Epithelial cell of esophagus (primary cell): ENCODE data around the gene THAP8.

Source experiments
- DNase-seq: peaks from one replicate; pipeline ENCODE4 v3.0.0; 2010; ENCODE audit warnings: low read depth
- H3K4me3 ChIP-seq: 2 replicates; pipeline ENCODE4 v1.5.1; 2011; ENCODE audit warnings: mild to moderate bottlenecking, low read length, control low read depth
- TF ChIP-seq, protein P1 (sequence below): IDR thresholded peaks from 2 replicates; pipeline ENCODE4 v1.5.1; 2011; ENCODE audit warnings: low read depth, mild to moderate bottlenecking, low read length, control low read depth, inconsistent platforms; ENCODE audit not compliant: insufficient read depth; ENCODE audit errors: missing control alignments

THAP8 gene, protein sequence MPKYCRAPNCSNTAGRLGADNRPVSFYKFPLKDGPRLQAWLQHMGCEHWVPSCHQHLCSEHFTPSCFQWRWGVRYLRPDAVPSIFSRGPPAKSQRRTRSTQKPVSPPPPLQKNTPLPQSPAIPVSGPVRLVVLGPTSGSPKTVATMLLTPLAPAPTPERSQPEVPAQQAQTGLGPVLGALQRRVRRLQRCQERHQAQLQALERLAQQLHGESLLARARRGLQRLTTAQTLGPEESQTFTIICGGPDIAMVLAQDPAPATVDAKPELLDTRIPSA

DNA sequence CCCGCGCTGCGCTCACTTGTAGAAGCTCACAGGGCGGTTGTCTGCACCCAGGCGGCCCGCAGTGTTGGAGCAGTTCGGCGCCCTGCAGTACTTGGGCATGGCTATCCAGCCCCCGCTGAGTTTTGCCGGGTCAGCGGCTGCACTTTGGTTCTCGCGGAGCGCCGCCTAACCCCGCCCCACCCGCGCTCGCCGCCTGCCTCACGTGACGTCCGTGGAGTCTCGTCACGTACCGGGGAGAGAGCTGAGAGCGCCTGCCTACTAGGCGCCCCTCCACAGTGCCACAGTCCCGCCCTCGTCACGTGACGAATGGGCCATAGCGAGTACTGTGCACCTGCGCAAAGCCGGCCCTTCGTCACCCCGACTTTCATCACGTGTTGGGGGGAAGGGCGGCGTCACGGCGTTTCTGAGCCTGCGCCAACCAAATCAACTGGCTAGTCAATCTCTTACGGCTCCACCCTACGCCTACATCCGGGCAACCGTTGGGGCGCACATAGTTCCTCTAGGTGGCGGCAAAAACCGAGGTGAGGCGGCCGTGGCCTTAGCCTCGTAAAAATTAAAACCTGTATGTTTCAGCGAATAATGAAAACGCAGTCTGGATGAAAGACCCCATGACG, at the start of gene THAP8:
Gene THAP8 (minus strand): TSS at position 167 of the 614 bp plus-strand sequence. CDS start 68 bp downstream, at position 99.
- TF ChIP-seq, protein P1, sequence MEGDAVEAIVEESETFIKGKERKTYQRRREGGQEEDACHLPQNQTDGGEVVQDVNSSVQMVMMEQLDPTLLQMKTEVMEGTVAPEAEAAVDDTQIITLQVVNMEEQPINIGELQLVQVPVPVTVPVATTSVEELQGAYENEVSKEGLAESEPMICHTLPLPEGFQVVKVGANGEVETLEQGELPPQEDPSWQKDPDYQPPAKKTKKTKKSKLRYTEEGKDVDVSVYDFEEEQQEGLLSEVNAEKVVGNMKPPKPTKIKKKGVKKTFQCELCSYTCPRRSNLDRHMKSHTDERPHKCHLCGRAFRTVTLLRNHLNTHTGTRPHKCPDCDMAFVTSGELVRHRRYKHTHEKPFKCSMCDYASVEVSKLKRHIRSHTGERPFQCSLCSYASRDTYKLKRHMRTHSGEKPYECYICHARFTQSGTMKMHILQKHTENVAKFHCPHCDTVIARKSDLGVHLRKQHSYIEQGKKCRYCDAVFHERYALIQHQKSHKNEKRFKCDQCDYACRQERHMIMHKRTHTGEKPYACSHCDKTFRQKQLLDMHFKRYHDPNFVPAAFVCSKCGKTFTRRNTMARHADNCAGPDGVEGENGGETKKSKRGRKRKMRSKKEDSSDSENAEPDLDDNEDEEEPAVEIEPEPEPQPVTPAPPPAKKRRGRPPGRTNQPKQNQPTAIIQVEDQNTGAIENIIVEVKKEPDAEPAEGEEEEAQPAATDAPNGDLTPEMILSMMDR: peak; percentile 38
- peak; percentile 100 for DNase-seq
- H3K4me3 ChIP-seq: peak within 1 kb of the TSS; percentile 60

DNA sequence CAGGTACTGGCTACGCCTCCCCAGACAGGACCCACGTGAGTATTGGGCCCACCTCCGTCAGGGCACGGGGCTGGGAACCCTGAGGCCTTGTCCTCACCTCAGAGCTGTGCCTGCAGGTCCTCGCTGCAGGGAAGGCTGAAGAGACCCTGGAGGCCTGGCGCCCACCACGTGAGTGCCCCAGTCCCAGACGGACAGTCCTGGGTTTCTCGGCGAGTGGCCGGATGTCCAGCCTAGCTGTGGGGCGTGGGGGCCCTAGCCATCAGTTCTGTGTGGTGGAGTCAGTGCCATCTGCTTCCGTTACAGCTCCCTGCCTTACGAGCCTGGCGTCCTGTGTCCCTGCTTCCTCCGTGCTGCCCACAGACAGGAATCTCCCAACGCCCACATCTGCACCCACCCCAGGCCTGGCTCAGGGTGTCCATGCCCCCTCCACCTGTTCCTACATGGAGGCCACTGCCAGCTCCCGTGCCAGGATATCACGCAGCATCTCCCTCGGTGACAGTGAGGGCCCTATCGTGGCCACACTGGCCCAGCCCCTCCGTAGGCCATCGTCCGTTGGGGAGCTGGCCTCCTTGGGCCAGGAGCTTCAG, 49.0 kb upstream of the THAP8 start:
- DNase-seq: no peak
- no peak overlapping the region for H3K4me3 ChIP-seq
- TF ChIP-seq, protein P1: no peak

DNA sequence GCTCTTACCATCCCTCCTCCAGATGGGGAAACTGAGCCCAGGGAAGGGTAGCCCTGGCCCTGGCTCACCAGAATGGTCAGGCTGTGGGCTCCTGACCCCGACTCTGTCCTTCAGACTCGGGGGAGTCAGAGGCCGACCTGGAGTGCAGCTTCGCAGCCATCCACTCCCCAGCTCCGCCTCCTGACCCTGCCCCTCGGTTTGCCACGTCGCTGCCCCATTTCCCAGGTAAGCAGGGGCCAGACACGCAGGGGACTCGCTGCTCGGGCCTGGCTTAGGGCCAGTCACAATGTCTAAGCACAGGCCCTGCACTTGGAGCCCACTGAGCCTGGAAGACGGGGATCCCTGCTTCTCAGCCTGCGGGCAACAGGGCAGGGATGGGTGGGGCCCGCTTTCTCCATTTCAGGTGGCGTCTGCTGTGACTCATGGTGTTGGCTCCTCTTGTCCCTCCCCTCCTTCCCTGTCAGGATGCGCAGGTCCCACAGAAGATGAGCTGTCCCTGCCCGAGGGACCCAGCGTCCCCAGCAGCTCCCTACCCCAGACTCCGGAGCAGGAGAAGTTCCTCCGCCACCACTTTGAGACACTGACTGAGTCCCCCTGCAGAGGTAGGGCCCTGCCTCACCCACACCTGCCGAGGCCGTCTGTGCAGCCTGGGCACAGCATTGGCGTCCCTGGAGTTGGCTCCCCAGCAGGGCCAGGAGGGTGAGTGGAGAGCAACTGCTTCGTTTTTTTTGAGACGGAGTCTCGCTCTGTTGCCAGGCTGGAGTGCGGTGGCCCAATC, 47.7 kb upstream of the THAP8 start:
- DNase-seq: peak; percentile 43
- no peak overlapping the region for H3K4me3 ChIP-seq
- TF ChIP-seq, protein P1: no peak

DNA sequence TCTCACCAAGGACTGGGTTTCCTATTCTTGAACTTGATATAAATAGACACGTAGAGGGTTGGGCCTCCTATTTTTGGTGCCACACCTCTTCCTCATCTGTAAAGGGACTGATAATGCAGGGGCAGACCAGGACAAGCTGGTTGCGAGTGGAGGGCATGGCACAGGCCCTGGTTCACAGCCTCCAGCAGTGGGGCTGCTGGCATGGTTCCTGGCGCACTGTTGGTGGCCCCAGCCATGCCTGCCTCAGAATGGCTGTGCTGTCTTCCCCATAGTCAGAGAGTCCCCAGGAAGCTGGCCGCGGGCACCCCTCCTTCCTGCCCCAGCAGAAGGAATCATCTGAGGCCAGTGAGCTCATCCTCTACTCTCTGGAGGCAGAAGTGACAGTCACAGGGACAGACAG, 46.4 kb upstream of the THAP8 start:
- H3K4me3 ChIP-seq: no peak overlapping the region
- DNase-seq: no peak
- TF ChIP-seq, protein P1: no peak

DNA sequence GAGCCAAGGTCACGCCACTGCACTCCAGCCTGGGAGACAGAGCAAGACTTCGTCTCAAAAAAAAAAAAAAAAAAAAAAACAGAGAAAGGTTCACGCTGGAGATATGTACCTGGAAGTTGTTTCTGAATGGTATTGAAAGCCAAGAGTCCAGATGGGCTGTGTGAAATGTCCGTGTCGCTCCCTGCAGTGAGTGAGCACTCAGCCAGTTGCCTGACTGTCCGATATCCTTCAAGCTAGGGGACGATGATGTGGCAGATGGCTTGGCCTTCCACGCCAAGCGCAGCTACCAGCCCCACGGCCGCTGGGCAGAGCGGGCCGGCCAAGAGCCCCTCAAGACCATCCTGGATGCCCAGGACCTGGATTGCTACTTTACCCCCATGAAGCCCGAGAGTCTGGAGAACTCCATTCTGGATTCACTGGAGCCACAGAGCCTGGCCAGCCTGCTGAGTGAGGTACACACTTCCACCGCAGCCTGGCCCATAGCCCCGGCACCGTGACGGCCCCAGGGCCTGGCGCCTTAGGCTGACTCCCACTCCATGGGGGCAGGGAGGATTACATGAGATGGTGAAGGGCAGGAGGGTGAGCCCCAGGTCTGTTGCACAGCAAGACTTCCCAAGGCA, 45.2 kb upstream of the THAP8 start:
- no peak overlapping the region for H3K4me3 ChIP-seq
- TF ChIP-seq, protein P1: no peak
- no peak for DNase-seq

DNA sequence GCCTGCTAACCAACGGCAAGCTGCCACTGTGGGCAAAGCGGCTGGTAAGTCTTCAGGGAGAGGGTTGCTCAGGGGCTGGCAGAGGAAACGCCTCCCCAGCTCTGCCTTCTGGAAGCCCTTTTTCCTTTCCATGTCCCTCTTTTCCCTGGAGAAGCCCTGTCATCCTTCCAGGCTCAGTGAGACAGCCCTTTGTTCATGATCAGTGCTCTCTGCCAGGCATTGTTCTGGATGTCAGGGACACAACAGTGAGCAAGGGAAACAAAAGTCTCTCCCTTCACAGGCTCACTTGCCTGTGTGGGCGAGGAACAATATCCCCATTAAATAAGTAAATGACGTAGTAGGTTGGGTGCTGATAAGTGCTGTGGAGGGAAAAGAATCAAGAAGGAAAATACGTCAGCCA, 43.0 kb upstream of the THAP8 start:
- TF ChIP-seq, protein P1: no peak
- DNase-seq: no peak
- H3K4me3 ChIP-seq: no peak overlapping the region
